K562 (cell line): Measurements from ENCODE around the gene DCUN1D4. TPM values are rescaled to one million over a fixed set of nuclear protein-coding genes. Genes with fewer than 3 reads are reported as not detected.

Experiments used
- CC2D1A ChIP-seq: fragments of 450-650 bp; IDR thresholded peaks from 2 replicates; pipeline ENCODE4 v1.6.1; 2017; ENCODE audit warnings: mild to moderate bottlenecking
- CHCHD3 ChIP-seq: fragments of 250-450 bp; sonication (Bioruptor Pico); IDR thresholded peaks from 2 replicates; pipeline ENCODE4 v2.1.2; 2022; ENCODE audit warnings: mild to moderate bottlenecking
- EHMT2 ChIP-seq: fragments of 450-650 bp; IDR thresholded peaks from 2 replicates; pipeline ENCODE4 v1.6.1; 2018; ENCODE audit warnings: antibody characterized with exemption
- HDAC6 ChIP-seq: IDR thresholded peaks from 2 replicates; pipeline ENCODE4 v1.6.1; 2012; ENCODE audit warnings: low read depth, mild to moderate bottlenecking, control low read depth, inconsistent platforms, low read length, moderate library complexity
- ILF3 ChIP-seq: fragments of 450-650 bp; IDR thresholded peaks from 2 replicates; pipeline ENCODE4 v1.6.1; 2018; ENCODE audit warnings: antibody characterized with exemption, mild to moderate bottlenecking, moderate library complexity, borderline replicate concordance
- KLF6 ChIP-seq: fragments of 250-450 bp; sonication (Bioruptor Pico); IDR thresholded peaks from 2 replicates; pipeline ENCODE4 v1.4.0; 2020; ENCODE audit warnings: mild to moderate bottlenecking, moderate library complexity, borderline replicate concordance
- NBN ChIP-seq: fragments of 450-650 bp; IDR thresholded peaks from 2 replicates; pipeline ENCODE4 v1.6.1; 2016; ENCODE audit warnings: low read depth, mild to moderate bottlenecking
- NRF1 ChIP-seq, 2 experiments: fragments of 450-650 bp; IDR thresholded peaks in 1 of 2; conservative IDR thresholded peaks in 1 of 2; 2 replicates each; pipeline ENCODE4 v1.6.1; 2014; ENCODE audit warnings: mild to moderate bottlenecking in 2 of 2
- PTRF ChIP-seq: fragments of 450-650 bp; IDR thresholded peaks from 2 replicates; pipeline ENCODE4 v1.6.1; 2016; ENCODE audit warnings: mild to moderate bottlenecking, missing genetic modification characterization, missing compliant biosample characterization
- RBM17 ChIP-seq: fragments of 200-400 bp; formaldehyde crosslinking; IDR thresholded peaks from 2 replicates; pipeline ENCODE4 v1.6.1; 2017; ENCODE audit warnings: low read depth, mild to moderate bottlenecking, low read length, borderline replicate concordance
- SIN3A ChIP-seq, 2 experiments: fragments of 150-350 bp in 1 of 2; IDR thresholded peaks; 2 replicates each; pipeline ENCODE4 v1.6.1; 2011 to 2016; ENCODE audit warnings: borderline replicate concordance in 2 of 2, low read depth in 2 of 2, low read length in 2 of 2, mild to moderate bottlenecking in 2 of 2, moderate library complexity in 2 of 2; ENCODE audit not compliant: control insufficient read depth in 1 of 2
- SIX5 ChIP-seq, 2 experiments: IDR thresholded peaks; 2 replicates each; pipeline ENCODE4 v1.6.1; 2011; ENCODE audit warnings: low read length in 2 of 2, borderline replicate concordance in 1 of 2, low read depth in 1 of 2, mild to moderate bottlenecking in 1 of 2, moderate library complexity in 1 of 2; ENCODE audit not compliant: insufficient read depth in 1 of 2
- ZNF12 ChIP-seq: sonication (generic); formaldehyde crosslinking; IDR thresholded peaks from 2 replicates; pipeline ENCODE4 v1.4.0; 2020; ENCODE audit warnings: mild to moderate bottlenecking, missing genetic modification reagents
- ZNF175 ChIP-seq: fragments of 200-800 bp; sonication (Bioruptor generic); IDR thresholded peaks from 2 replicates; pipeline ENCODE4 v1.6.1; 2016; ENCODE audit warnings: low read depth, mild to moderate bottlenecking, missing genetic modification characterization, missing compliant biosample characterization
- polyA plus RNA-seq, 8 experiments: library from polyadenylated mRNA; depleted of rRNA in 4 of 8; stranded (reverse) in 5 of 8; unstranded in 3 of 8; fragments of >200 nt; fragmentation: Nextera tagmentation in 2 of 8; fragmentation: Illumina TruSeq in 1 of 8; extraction: Ambion mirVana in 2 of 8; extraction: Trizol in 1 of 8; gene quantifications; 2 replicates each; pipeline versions ENCODE4 v1.2.1 to v1.2.3, GENCODE V29; 2011 to 2014; ENCODE audit warnings: inconsistent platforms in 1 of 8, missing spikeins in 1 of 8
- total RNA-seq, 7 experiments: library from RNA; depleted of rRNA in 6 of 7; stranded (reverse); fragments of >200 nt in 6 of 7; fragmentation: Illumina TruSeq in 2 of 7; extraction: Trizol in 2 of 7; gene quantifications; 2 replicates each; pipeline versions ENCODE4 v1.2.1 to v1.2.3, GENCODE V29; 2011 to 2021; ENCODE audit warnings: low replicate concordance in 1 of 7
- TF ChIP-seq, protein P1 (sequence below): fragments of 250-450 bp; sonication (Bioruptor Pico); IDR thresholded peaks from 2 replicates; pipeline ENCODE4 v1.6.1; 2021; ENCODE audit warnings: mild to moderate bottlenecking
- TF ChIP-seq, protein P2 (sequence below): fragments of 250-450 bp; sonication (Bioruptor Pico); IDR thresholded peaks from 2 replicates; pipeline ENCODE4 v1.5.0; 2021
- TF ChIP-seq, protein P3 (sequence below): IDR thresholded peaks from 2 replicates; pipeline ENCODE4 v1.6.1; 2016; ENCODE audit warnings: missing genetic modification characterization, missing compliant biosample characterization
- TF ChIP-seq, protein P4 (sequence below), 3 experiments: IDR thresholded peaks in 2 of 3; conservative IDR thresholded peaks in 1 of 3; 2 replicates each; pipeline ENCODE4 v1.5.1; 2011 to 2012; ENCODE audit warnings: low read length in 3 of 3, mild to moderate bottlenecking in 3 of 3, control low read depth in 2 of 3, improper control_type of control experiment in 1 of 3, inconsistent platforms in 1 of 3, low read depth in 1 of 3, mixed read lengths in 1 of 3, moderate library complexity in 1 of 3; ENCODE audit not compliant: insufficient read depth in 2 of 3
- TF ChIP-seq, protein P5 (sequence below), 2 experiments: IDR thresholded peaks; 2 replicates each; pipeline ENCODE4 v1.6.1; 2011; ENCODE audit warnings: borderline replicate concordance in 1 of 2, control low read depth in 1 of 2, low read depth in 1 of 2, low read length in 1 of 2, mild to moderate bottlenecking in 1 of 2, mixed read lengths in 1 of 2, moderate library complexity in 1 of 2; ENCODE audit not compliant: insufficient read depth in 1 of 2, insufficient read length in 1 of 2, poor library complexity in 1 of 2, severe bottlenecking in 1 of 2; ENCODE audit errors: extremely low read depth in 1 of 2

DCUN1D4 gene
- total and polyA plus RNA-seq, 9 of the 15 experiments (the other 6 are each of a cell fraction or from before 2014, with no cell fraction given), result 15.1 to 73.5 (median 23.0) TPM

DNA sequence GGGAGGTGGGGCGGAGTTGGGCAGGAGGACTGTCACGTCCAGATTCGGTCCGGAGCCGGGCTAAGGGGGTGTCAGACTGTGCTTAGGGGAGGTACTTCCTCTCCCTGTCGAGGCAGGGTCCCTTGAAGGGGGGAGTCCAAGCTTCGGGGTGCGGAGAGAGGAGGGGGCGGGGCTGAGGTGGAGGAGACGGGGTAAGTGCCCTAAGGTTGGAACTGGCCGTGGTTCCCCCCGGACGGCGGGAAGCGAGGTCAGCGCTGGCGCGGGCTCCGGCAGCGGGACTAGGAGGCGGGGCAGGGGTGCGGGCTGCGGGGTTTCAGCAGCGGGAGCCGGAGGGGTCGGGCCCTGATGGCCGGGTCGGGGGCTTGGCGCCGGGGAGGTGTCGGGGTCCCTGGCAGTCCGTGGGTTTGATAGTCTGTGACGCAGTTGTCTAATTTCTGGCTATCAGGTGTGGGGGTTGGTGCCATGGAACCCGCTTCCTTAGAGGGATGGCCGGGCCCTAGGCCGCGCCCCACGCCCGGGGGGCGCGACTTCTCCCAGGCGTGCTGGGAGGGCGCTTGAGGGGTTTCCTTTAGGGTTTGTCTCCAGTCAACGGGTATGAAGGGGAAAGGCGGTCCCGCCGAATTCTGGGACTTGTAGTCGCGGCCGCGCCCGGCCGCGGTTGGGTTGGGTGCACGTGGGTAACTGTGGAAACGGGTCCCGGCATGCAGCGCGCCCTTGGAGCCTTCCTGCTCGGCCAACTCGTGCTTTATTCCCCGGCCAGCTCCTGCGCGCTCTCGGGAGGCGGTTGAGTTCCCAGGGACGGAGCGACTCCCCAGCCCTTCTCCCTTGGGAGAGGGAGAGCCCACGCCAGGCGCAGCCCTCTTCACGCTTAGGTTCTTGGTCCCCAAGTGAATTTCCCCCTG lies 1.5 kb downstream of the DCUN1D4 start (continued):
- TF ChIP-seq SIN3A (IDR thresholded peaks at IDR 0.05; ENCODE audit: borderline replicate concordance in 2 of 2, control insufficient read depth in 1 of 2, low read depth in 2 of 2, low read length in 2 of 2) (peak; percentile 19 to 52; a peak in 2 of 4 replicates), EHMT2 (no peak), SIX5 (IDR thresholded peaks at IDR 0.05; ENCODE audit: borderline replicate concordance in 1 of 2, insufficient read depth in 1 of 2, low read depth in 1 of 2, low read length in 2 of 2) (peak; percentile 53 to 54; a peak in 2 of 4 replicates), NRF1 (conservative IDR thresholded peaks at IDR 0.05 in 1 of 2, IDR thresholded peaks at IDR 0.05 in 1 of 2) (peak; percentile 74 to 76), PTRF (tag) (no peak), ILF3 (no peak), KLF6 (no peak), CHCHD3 (CRISPR knock-in tag) (no peak), ZNF12 (CRISPR knock-in tag) (no peak), CC2D1A (no peak), RBM17 (no peak), HDAC6 (no peak), ZNF175 (CRISPR knock-in tag) (no peak), NBN (no peak)
- TF ChIP-seq, protein P1, sequence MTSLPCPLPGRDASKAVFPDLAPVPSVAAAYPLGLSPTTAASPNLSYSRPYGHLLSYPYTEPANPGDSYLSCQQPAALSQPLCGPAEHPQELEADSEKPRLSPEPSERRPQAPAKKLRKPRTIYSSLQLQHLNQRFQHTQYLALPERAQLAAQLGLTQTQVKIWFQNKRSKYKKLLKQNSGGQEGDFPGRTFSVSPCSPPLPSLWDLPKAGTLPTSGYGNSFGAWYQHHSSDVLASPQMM (CRISPR knock-in tag), result no peak
- TF ChIP-seq, protein P2, sequence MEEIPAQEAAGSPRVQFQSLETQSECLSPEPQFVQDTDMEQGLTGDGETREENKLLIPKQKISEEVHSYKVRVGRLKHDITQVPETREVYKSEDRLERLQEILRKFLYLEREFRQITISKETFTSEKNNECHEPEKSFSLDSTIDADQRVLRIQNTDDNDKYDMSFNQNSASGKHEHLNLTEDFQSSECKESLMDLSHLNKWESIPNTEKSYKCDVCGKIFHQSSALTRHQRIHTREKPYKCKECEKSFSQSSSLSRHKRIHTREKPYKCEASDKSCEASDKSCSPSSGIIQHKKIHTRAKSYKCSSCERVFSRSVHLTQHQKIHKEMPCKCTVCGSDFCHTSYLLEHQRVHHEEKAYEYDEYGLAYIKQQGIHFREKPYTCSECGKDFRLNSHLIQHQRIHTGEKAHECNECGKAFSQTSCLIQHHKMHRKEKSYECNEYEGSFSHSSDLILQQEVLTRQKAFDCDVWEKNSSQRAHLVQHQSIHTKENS, result no peak
- TF ChIP-seq, protein P3, sequence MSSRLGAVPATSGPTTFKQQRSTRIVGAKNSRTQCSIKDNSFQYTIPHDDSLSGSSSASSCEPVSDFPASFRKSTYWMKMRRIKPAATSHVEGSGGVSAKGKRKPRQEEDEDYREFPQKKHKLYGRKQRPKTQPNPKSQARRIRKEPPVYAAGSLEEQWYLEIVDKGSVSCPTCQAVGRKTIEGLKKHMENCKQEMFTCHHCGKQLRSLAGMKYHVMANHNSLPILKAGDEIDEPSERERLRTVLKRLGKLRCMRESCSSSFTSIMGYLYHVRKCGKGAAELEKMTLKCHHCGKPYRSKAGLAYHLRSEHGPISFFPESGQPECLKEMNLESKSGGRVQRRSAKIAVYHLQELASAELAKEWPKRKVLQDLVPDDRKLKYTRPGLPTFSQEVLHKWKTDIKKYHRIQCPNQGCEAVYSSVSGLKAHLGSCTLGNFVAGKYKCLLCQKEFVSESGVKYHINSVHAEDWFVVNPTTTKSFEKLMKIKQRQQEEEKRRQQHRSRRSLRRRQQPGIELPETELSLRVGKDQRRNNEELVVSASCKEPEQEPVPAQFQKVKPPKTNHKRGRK, result no peak
- TF ChIP-seq, protein P4, sequence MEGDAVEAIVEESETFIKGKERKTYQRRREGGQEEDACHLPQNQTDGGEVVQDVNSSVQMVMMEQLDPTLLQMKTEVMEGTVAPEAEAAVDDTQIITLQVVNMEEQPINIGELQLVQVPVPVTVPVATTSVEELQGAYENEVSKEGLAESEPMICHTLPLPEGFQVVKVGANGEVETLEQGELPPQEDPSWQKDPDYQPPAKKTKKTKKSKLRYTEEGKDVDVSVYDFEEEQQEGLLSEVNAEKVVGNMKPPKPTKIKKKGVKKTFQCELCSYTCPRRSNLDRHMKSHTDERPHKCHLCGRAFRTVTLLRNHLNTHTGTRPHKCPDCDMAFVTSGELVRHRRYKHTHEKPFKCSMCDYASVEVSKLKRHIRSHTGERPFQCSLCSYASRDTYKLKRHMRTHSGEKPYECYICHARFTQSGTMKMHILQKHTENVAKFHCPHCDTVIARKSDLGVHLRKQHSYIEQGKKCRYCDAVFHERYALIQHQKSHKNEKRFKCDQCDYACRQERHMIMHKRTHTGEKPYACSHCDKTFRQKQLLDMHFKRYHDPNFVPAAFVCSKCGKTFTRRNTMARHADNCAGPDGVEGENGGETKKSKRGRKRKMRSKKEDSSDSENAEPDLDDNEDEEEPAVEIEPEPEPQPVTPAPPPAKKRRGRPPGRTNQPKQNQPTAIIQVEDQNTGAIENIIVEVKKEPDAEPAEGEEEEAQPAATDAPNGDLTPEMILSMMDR (IDR thresholded peaks at IDR 0.05 in 2 of 3, conservative IDR thresholded peaks at IDR 0.05 in 1 of 3; ENCODE audit: insufficient read depth in 2 of 3, low read depth in 1 of 3, low read length in 3 of 3), result no peak
- TF ChIP-seq, protein P5, sequence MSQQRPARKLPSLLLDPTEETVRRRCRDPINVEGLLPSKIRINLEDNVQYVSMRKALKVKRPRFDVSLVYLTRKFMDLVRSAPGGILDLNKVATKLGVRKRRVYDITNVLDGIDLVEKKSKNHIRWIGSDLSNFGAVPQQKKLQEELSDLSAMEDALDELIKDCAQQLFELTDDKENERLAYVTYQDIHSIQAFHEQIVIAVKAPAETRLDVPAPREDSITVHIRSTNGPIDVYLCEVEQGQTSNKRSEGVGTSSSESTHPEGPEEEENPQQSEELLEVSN (IDR thresholded peaks at IDR 0.05; ENCODE audit: borderline replicate concordance in 1 of 2, extremely low read depth in 1 of 2, insufficient read depth in 1 of 2, insufficient read length in 1 of 2, low read depth in 1 of 2, low read length in 1 of 2, poor library complexity in 1 of 2, severe bottlenecking in 1 of 2), result peak; percentile 82
